ENCODE results near the gene DSG3. TPM values are rescaled to one million over a fixed set of nuclear protein-coding genes. Genes with fewer than 3 reads are reported as not detected.

The DSG3 gene
- total RNA-seq, 4 donors from 2014 or later: 0.27 to 34.1 (median 1.5) TPM

DNA sequence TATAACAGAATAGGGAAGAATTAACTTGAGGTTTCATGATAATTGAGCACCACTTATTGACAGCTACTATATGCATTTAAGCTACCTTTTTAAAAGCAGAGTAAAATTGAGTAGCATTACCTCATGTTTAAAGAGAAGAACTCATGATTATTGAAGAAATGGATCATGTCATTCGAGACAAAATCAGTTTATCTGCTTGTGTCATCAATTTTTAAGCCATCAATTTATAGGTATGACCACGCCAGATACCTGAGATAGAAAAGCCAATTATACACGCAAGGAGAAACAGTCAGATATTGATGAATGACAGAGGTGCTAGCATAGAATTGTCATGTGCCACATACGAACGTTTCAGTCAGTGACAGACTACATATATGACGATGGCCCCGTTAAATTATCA, 78.8 kb downstream of the DSG3 start:
- H3K4me1 ChIP-seq: no peaks in the 10 kb centered on the region
- no peak for TF ChIP-seq EP300 (IDR thresholded peaks at IDR 0.05)
- TF ChIP-seq POLR2AphosphoS5 (IDR thresholded peaks at IDR 0.05): no peak
- TF ChIP-seq, protein P1, sequence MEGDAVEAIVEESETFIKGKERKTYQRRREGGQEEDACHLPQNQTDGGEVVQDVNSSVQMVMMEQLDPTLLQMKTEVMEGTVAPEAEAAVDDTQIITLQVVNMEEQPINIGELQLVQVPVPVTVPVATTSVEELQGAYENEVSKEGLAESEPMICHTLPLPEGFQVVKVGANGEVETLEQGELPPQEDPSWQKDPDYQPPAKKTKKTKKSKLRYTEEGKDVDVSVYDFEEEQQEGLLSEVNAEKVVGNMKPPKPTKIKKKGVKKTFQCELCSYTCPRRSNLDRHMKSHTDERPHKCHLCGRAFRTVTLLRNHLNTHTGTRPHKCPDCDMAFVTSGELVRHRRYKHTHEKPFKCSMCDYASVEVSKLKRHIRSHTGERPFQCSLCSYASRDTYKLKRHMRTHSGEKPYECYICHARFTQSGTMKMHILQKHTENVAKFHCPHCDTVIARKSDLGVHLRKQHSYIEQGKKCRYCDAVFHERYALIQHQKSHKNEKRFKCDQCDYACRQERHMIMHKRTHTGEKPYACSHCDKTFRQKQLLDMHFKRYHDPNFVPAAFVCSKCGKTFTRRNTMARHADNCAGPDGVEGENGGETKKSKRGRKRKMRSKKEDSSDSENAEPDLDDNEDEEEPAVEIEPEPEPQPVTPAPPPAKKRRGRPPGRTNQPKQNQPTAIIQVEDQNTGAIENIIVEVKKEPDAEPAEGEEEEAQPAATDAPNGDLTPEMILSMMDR (IDR thresholded peaks at IDR 0.05): no peak
- TF ChIP-seq POLR2A (IDR thresholded peaks at IDR 0.05): no peak
- H3K9me3 ChIP-seq: no peaks in the 10 kb centered on the region
- no peak overlapping the region for H3K27ac ChIP-seq
- no peaks in the 10 kb centered on the region for H3K36me3 ChIP-seq
- no peaks in the 10 kb centered on the region for H3K27me3 ChIP-seq
- WGBS, 2 donors (ENCODE audit: low coverage in 1 of 2): 89% methylated on average over 5 to 7 of the region's 7 CpGs
- H3K4me3 ChIP-seq: no peak overlapping the region
- ATAC-seq: no peak

Other genes with a start within 250 kb of the DSG3 start
- under 1 TPM in 2 of 4 donors, not detected in 2; 0.20 to 0.31 TPM for gene DSG1, start 129.6 kb upstream of the DSG3 start, total RNA-seq
- gene DSG4, start 71.0 kb upstream of the DSG3 start, total RNA-seq: not detected
- gene DSG2, start 50.4 kb downstream of the DSG3 start, total RNA-seq: 10 to 100 TPM in 1 of 4 donors, 1 to 10 TPM in 3; 1.4 to 11.4 (median 2.8) TPM
- not detected for gene TTR, start 144.1 kb downstream of the DSG3 start, total RNA-seq
- 10 to 100 TPM in 1 of 4 donors, 1 to 10 TPM in 3; 3.0 to 12.0 (median 5.8) TPM for gene B4GALT6, start 236.8 kb downstream of the DSG3 start, total RNA-seq

All from gastroesophageal sphincter (tissue), 4 donors.